CD4-positive, CD25-positive, alpha-beta regulatory T cell (primary cell): ENCODE results near the gene MAN1A1. TPM values are rescaled to one million over a fixed set of nuclear protein-coding genes. Genes with fewer than 3 reads are reported as not detected.
"Not testable (repeated sequence)": the region's sequence is repeated elsewhere in the genome, so short reads cannot be mapped to it uniquely, and the experiment has no call there.

Source experiments
- ATAC-seq, 2 donors: fragments of 150-1000 bp; cut with Tn5 transposase; one replicate each; pipeline ENCODE4 v1.10.0; 2021; ENCODE audit warnings: low read depth in 2 of 2, moderate number of reproducible peaks in 2 of 2, moderate library complexity in 1 of 2
- DNase-seq, 3 donors: peaks; one replicate each; pipeline versions ENCODE4 v3.0.0 to v3.0.0-alpha.2; 2012 to 2022; ENCODE audit warnings: mixed read lengths in 1 of 3
- H3K27ac ChIP-seq: one replicate; pipeline ENCODE4 v1.7.0; 2013; ENCODE audit warnings: mild to moderate bottlenecking, low read length; ENCODE audit not compliant: insufficient read depth, poor library complexity, severe bottlenecking
- H3K27me3 ChIP-seq: one replicate; pipeline ENCODE4 v1.7.0; 2013; ENCODE audit warnings: low read length; ENCODE audit not compliant: control insufficient read depth, insufficient read depth
- H3K36me3 ChIP-seq: one replicate; pipeline ENCODE4 v1.7.0; 2013; ENCODE audit warnings: mild to moderate bottlenecking, low read length, moderate library complexity; ENCODE audit not compliant: control insufficient read depth, insufficient read depth
- H3K4me1 ChIP-seq: 2 replicates; pipeline ENCODE4 v1.7.0; 2013; ENCODE audit warnings: mild to moderate bottlenecking, low read length; ENCODE audit not compliant: insufficient read depth, control insufficient read depth, poor library complexity, severe bottlenecking
- H3K4me3 ChIP-seq: one replicate; pipeline ENCODE4 v1.7.0; 2013; ENCODE audit warnings: low read depth, mild to moderate bottlenecking, low read length, moderate library complexity
- H3K9me3 ChIP-seq, 2 experiments: 1 replicate in 1 of 2; 2 replicates in 1 of 2; pipeline ENCODE4 v1.7.0; 2013; ENCODE audit warnings: low read length in 2 of 2, mild to moderate bottlenecking in 1 of 2, moderate library complexity in 1 of 2; ENCODE audit not compliant: control insufficient read depth in 2 of 2
- H3K27ac Mint-ChIP-seq, 3 donors: one replicate each; pipeline ENCODE4 v1.8.0; 2020 to 2022; ENCODE audit warnings: mild to moderate bottlenecking in 3 of 3, mixed read lengths in 3 of 3, moderate library complexity in 2 of 3
- H3K27me3 Mint-ChIP-seq: one replicate; pipeline ENCODE4 v1.8.0; 2022; ENCODE audit warnings: mild to moderate bottlenecking, mixed read lengths
- H3K36me3 Mint-ChIP-seq: one replicate; pipeline ENCODE4 v1.8.0; 2020; ENCODE audit warnings: mixed read lengths
- H3K4me1 Mint-ChIP-seq, 4 donors: one replicate each; pipeline ENCODE4 v1.8.0; 2020 to 2022; ENCODE audit warnings: mixed read lengths in 4 of 4, mild to moderate bottlenecking in 1 of 4
- H3K4me3 Mint-ChIP-seq, 4 donors: one replicate each; pipeline ENCODE4 v1.8.0; 2020 to 2022; ENCODE audit warnings: mild to moderate bottlenecking in 4 of 4, mixed read lengths in 4 of 4, moderate library complexity in 3 of 4
- H3K9me3 Mint-ChIP-seq, 7 donors: one replicate each; pipeline ENCODE4 v1.8.0; 2020 to 2022; ENCODE audit warnings: mixed read lengths in 7 of 7, mild to moderate bottlenecking in 3 of 7, moderate library complexity in 2 of 7
- polyA plus RNA-seq, 4 donors: library from polyadenylated mRNA; unstranded; fragments of 300-500 nt; fragmentation: Illumina TruSeq; gene quantifications; one replicate each; pipeline ENCODE4 v1.2.3, GENCODE V29; 2021
- total RNA-seq: library from RNA; stranded (reverse); gene quantifications from one replicate; pipeline ENCODE4 v1.2.3, GENCODE V29; 2022

MAN1A1 gene
- total and polyA plus RNA-seq, 5 donors from 2014 or later, result 10.7 to 20.6 (median 13.6) TPM

DNA sequence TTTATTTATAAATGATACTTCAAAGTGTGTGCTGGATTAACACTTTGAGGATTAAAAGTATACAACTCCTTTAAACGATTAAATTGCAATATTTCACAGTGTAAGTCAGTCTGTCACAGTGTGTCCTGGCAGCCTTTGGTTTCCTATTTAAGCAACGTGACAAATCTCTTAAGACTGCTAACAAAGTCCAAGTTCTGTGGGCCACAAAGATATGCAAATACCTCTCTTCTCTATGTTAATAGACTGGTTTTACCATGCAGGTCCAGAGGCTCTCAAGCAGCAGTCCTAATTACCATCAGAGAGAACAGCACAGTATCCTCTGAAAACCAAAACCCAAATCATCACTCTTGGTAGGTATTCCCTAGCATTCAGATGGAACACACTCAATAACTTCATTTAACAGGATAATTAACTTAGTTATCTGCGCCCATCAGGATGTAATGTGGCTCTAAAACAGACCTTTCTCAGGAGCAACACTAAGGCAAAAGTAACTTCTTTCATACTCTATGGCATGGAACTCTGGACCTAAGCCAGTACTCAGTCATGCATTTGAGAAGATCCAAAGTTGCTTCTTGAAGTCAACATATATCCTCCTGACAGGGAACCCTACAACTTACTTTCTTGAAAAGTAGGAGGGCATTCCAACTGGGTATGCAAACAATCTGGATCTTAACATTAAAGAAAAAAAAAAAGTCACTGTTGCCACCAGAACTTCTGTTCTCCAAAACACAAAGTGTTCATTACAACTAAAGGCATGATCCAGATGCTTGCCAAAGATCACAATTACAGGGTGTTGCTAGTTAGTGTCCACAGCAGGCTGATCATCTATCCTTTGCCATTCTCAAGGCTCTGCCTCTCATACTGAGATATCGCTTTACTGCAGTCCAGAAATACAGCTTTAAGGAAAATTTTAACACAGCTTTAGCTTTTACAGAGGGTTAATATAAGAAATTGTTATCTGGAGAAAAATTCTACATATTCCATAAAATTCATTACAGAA is 53.2 kb downstream of the MAN1A1 start:
- H3K9me3 ChIP-seq, result no peaks in the 10 kb centered on the region
- Mint-ChIP-seq H3K4me1 (peaks cover 5 to 17% (median 13%) of the 10 kb centered on the region in 4 donors), H3K4me3 (no peak overlapping the region), H3K9me3 (no peaks in the 10 kb centered on the region), H3K27me3 (no peaks in the 10 kb centered on the region), H3K36me3 (peaks cover 9% of the 10 kb centered on the region), H3K27ac (no peak overlapping the region)
- H3K27ac ChIP-seq, result no peak overlapping the region
- DNase-seq (no peak), ATAC-seq (no peak)
- peaks cover under 1% of the 10 kb centered on the region for H3K36me3 ChIP-seq
- no peak overlapping the region for H3K4me3 ChIP-seq
- H3K4me1 ChIP-seq, result no peaks in the 10 kb centered on the region
- no peaks in the 10 kb centered on the region for H3K27me3 ChIP-seq

DNA sequence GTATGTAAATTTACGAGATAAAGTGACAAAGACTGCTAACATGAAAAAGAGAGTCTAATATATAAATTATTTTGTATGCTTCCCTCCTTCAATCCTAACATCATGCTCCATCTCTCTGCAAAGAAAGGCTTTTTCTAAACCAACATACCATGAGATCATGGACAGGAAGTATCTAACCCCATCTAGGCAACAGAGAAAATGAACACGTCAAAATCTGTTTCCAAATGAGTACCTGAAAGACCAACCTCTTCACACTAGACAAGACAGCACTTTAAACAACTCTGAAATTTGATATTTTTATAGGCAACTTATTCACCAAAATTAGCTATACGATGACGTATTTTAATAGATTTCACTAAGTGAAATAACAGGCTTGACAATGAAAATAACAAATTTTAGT is 54.6 kb downstream of the MAN1A1 start:
- H3K36me3 Mint-ChIP-seq, result peaks cover 17% of the 10 kb centered on the region
- H3K27ac ChIP-seq, result no peak overlapping the region
- no peak overlapping the region for H3K4me3 ChIP-seq
- H3K27me3 Mint-ChIP-seq, result no peaks in the 10 kb centered on the region
- no peaks in the 10 kb centered on the region for H3K9me3 ChIP-seq
- no peaks in the 10 kb centered on the region for H3K27me3 ChIP-seq
- H3K4me1 ChIP-seq, result no peaks in the 10 kb centered on the region
- H3K4me1 Mint-ChIP-seq, result peaks cover 5 to 17% (median 14%) of the 10 kb centered on the region in 4 donors
- H3K9me3 Mint-ChIP-seq, result no peaks in the 10 kb centered on the region
- H3K27ac Mint-ChIP-seq, result no peak overlapping the region
- DNase-seq (peak in 1 of 3 donors; percentile 22), ATAC-seq (no peak)
- H3K4me3 Mint-ChIP-seq, result no peak overlapping the region
- H3K36me3 ChIP-seq, result no peaks in the 10 kb centered on the region

DNA sequence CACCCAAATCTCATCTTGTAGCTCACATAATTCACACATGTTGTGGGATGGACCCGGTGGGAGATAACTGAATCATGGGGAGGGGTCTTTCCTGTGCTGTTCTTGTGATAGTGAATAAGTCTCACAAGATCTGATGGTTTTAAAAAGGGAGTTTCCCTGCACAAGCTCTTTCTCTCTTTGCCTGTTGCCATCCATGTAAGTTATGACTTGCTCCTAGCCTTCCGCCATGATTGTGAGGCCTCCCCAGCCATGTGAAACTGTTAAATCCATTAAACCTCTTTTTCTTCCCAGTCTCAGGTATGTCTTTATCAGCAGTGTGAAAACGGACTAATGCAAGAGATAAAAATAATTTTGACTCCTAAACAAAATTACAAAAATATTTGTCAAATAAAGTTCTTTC is 58.5 kb downstream of the MAN1A1 start:
- H3K9me3 ChIP-seq, H3K36me3 ChIP-seq, H3K9me3 Mint-ChIP-seq, H3K4me3 Mint-ChIP-seq, H3K27me3 Mint-ChIP-seq, ATAC-seq, H3K27ac Mint-ChIP-seq, H3K27ac ChIP-seq, H3K27me3 ChIP-seq, H3K4me1 ChIP-seq, DNase-seq, H3K4me3 ChIP-seq: not testable (repeated sequence)
- H3K4me1 Mint-ChIP-seq, result peaks cover 0 to 13% (median 11%) of the 10 kb centered on the region in 4 donors
- peaks cover 16% of the 10 kb centered on the region for H3K36me3 Mint-ChIP-seq

DNA sequence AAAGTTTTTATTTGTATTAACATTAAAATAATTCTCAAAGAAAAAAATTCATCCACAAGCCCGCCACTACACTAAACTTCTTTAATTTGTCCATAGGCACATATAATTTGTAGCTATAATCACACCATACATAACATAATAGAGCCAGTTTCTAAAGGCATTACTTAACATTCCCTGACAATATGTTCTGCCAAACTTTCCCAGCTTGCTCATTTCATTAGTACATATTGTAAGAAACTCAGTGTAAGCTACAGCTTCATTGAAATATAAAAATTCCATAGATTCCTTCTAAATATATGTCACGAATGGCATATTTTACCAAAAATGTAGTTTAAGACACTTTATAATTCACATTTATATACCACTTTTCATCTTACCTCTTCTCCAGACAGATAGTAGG is 59.3 kb downstream of the MAN1A1 start:
- Mint-ChIP-seq H3K27me3 (no peaks in the 10 kb centered on the region), H3K4me1 (peaks cover 0 to 20% (median 7%) of the 10 kb centered on the region in 4 donors), H3K4me3 (no peak overlapping the region), H3K36me3 (peaks cover 16% of the 10 kb centered on the region), H3K27ac (no peak overlapping the region), H3K9me3 (no peaks in the 10 kb centered on the region)
- Histone ChIP-seq H3K4me3 (no peak overlapping the region), H3K9me3 (no peaks in the 10 kb centered on the region), H3K27me3 (no peaks in the 10 kb centered on the region), H3K27ac (no peak overlapping the region), H3K4me1 (no peaks in the 10 kb centered on the region), H3K36me3 (peaks cover 2% of the 10 kb centered on the region)
- DNase-seq (no peak), ATAC-seq (no peak)

DNA sequence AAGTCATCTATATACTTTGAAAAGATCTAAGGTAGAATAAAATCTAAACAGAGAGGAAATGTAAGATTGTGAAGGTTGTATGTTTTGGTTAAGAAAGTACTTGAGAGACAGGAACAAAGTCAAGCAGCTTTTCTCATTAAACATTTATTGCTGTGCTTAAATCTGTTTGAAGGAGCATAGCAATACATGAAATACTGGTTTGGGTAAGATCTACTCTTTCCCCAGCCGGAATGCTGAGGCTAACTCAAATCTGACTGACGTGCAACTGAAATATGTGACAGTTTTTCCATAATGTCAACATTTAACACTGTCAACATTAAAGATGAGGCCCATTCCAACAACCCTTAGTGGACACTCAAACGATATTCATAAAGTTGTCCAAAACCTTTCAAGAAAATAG is 59.9 kb downstream of the MAN1A1 start:
- Mint-ChIP-seq H3K4me3 (no peak overlapping the region), H3K27me3 (no peaks in the 10 kb centered on the region), H3K36me3 (peaks cover 19% of the 10 kb centered on the region), H3K9me3 (no peaks in the 10 kb centered on the region), H3K4me1 (peaks cover 0 to 15% (median 2%) of the 10 kb centered on the region in 4 donors), H3K27ac (no peak overlapping the region)
- DNase-seq (no peak), ATAC-seq (no peak)
- no peaks in the 10 kb centered on the region for H3K27me3 ChIP-seq
- no peaks in the 10 kb centered on the region for H3K4me1 ChIP-seq
- H3K36me3 ChIP-seq, result peaks cover 2% of the 10 kb centered on the region
- H3K4me3 ChIP-seq, result no peak overlapping the region
- no peak overlapping the region for H3K27ac ChIP-seq
- H3K9me3 ChIP-seq, result no peaks in the 10 kb centered on the region

DNA sequence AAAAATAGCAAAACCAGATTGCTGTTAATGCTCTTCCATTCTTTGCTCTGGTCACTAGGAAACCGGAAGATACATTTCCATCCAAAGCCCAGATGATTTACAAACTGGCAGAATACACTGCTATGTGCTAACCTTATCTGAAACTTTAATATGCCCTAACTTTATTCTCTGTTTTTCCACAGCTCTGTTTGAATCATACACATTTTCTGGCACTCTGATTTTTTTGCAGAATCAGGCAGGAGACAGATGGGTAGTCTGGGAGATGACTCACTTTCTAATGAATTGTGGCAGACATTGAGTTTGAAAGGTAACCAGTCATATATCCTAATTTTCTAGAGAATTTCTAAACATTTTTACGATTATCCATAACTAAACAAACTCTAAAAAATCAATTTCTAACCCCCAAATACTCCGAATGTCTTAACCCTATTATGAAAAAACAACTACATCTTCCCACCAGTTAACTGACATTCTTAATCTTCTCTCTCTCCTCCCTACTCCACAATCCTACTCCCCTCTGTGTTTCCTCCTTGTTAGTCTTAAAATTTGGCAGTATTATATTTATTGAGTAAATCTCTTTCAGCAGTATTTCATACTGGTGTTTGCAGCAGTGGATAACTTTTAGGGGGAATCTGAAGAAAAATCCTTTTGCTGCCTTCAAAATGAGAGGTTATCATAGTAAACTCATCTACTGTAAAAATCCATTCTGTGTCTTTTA is 63.5 kb downstream of the MAN1A1 start:
- no peak for DNase-seq
- peaks cover 20% of the 10 kb centered on the region for H3K36me3 Mint-ChIP-seq

DNA sequence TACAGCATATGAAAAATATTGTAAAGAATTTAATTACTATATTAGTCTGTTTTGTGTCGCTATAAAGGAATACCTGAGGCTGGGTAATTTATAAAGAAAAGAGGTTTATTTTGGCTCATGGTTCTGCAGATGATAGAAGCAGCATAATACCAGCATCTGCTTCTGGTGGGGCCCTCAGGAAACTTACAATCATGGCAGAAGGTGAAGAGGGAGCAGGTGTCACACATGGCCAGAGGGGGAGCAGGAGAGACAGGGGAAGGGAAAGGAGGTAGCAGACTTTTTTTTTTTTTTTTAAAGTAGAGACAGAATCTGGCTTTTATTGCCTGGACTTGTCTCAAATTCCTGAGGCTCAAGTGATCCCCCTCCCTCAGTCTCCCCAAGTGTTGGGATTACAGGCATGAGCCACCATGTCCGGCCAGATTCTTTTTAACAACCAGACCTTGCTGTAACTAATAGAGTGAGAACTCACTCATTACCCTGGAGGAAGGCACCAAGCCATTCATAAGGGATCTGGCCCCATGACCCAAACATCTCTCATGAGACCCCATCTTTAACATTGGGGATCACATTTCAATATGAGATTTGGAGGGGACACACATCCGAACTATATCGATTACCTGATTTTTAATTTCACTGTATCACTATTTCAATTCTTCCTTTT is 64.6 kb downstream of the MAN1A1 start:
- H3K27ac ChIP-seq, result no peak overlapping the region
- Mint-ChIP-seq H3K27ac (peak overlapping the region in 1 of 3 donors; percentile 61), H3K27me3 (no peaks in the 10 kb centered on the region), H3K4me3 (no peak overlapping the region), H3K4me1 (peaks cover 2 to 13% (median 10%) of the 10 kb centered on the region in 4 donors), H3K9me3 (no peaks in the 10 kb centered on the region), H3K36me3 (peaks cover 15% of the 10 kb centered on the region)
- H3K4me1 ChIP-seq, result no peaks in the 10 kb centered on the region
- no peaks in the 10 kb centered on the region for H3K9me3 ChIP-seq
- H3K4me3 ChIP-seq, result no peak overlapping the region
- peaks cover 2% of the 10 kb centered on the region for H3K36me3 ChIP-seq
- ATAC-seq (no peak), DNase-seq (peak in 2 of 3 donors; percentile 12 to 52)
- H3K27me3 ChIP-seq, result no peaks in the 10 kb centered on the region

More for the DNA sequence above, 63.5 kb downstream of the MAN1A1 start:
- H3K9me3 ChIP-seq, result no peaks in the 10 kb centered on the region
- H3K4me3 ChIP-seq, result no peak overlapping the region
- H3K4me1 ChIP-seq, result no peaks in the 10 kb centered on the region
- H3K27ac ChIP-seq, result no peak overlapping the region
- peaks cover 2% of the 10 kb centered on the region for H3K36me3 ChIP-seq
- Mint-ChIP-seq H3K27ac (no peak overlapping the region), H3K27me3 (no peaks in the 10 kb centered on the region), H3K4me3 (no peak overlapping the region), H3K9me3 (no peaks in the 10 kb centered on the region), H3K4me1 (peaks cover 2 to 13% (median 11%) of the 10 kb centered on the region in 4 donors)
- no peak for ATAC-seq
- no peaks in the 10 kb centered on the region for H3K27me3 ChIP-seq
